Retina (tissue), 1 donor: ENCODE results near the gene UBXN10.

Experiments used
- DNase-seq: peaks from one replicate; pipeline ENCODE4 v3.0.0-alpha.2; 2016

UBXN10 gene

DNA sequence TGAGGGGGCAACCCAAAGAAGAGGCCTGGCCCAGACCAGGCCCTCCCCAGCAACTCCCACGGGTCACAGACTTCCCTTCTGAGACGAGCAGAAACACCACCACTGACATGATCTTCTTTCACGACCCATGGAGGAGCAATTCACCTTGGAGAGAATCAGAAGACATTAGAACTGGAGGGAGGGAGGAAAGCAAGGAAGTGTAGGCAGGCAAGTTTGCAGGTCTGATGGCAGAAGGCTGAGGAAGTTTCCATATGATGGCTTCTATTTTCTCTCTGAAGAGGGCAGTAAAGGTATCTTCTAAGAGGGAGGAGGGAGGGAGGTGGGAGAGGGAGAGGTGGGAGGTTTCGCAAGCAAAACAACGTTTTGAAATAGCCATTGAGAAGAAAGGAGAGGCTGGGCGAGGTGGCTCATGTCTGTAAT is 1.4 kb upstream of the UBXN10 start:
- no peak for DNase-seq

GRCh38 chr1:20184997-20185833 is 681 bp upstream of the UBXN10 start:
- no peak for DNase-seq

- no peak for DNase-seq
Measured at GRCh38 chr1:20187103-20187812, 1.4 kb downstream of the UBXN10 start.

DNA sequence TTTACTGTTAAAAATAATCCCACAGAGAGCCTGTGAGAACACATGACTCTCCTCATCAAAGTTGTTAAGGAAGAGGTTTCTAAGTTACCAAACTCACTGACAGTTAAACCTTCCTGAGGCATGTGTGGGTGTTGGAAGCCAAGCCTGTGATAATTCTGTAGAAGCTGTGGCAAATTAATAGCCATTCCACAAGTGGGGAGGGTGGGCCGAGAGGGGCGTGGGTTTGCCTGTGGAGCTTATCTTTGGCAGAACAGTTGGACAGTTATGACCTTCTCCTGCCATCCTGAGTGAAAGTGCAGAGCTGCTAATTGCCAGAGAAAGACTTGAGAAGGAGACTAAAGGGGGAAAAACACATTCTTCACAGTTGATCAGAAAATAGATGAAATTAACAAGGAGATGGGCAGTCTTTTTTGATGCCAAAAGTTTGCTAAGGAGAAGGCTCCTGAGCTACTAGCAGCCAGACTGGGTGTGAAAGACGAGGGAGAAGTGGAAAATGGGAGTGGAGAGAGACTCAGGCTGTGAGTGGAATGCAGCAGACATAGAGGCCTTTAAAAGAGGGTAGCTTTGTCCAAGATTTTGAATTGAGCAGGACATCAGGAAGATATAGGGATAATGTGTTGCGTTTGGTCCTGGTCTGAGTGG is 2.0 kb downstream of the UBXN10 start:
- no peak for DNase-seq

DNA sequence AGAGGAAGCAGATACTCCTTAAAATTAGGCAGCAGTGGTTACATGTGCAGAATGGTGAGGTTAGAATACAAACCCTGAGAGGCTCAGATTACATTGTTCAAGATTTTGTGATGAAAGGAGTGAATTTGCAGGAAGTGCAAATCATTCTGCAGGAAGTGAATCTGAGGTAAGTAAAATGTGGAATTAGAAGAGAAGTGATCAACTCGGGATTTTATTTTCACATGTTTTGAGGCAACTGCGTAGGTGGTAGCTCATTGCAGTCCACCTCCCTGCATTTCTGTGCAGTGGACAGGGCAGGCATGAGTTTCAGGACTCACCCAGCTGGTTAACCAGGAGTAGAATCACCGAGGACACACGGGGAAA is 2.5 kb downstream of the UBXN10 start:
- DNase-seq, result no peak

DNA sequence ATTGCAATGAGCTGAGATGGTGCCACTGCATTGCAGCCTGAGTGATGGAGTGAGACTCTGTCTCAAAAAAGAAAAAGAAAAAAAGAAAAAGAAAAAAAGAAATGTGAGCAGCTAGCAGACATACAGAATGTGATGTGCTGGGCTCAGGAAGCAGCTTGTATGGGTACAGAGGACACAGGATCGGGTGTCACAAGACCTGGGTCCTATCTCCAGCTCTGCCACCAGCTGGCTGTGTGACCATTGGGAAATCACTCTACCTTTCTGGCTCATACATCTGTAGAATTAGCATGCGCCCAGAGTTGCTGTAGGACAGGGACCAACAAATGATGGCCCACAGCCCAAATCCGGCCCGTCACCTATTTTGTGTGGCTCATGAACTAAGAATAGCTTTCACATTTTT is 3.8 kb downstream of the UBXN10 start:
- DNase-seq, result no peak

- no peak for DNase-seq
Measured at GRCh38 chr1:20190256-20191160, 4.6 kb downstream of the UBXN10 start.

- DNase-seq, result no peak
Measured at GRCh38 chr1:20191266-20191825, 5.5 kb downstream of the UBXN10 start.

GRCh38 chr1:20192364-20192763 is 6.5 kb downstream of the UBXN10 start:
- DNase-seq, result no peak

GRCh38 chr1:20192871-20193411 is 7.0 kb downstream of the UBXN10 start:
- DNase-seq, result no peak

DNA sequence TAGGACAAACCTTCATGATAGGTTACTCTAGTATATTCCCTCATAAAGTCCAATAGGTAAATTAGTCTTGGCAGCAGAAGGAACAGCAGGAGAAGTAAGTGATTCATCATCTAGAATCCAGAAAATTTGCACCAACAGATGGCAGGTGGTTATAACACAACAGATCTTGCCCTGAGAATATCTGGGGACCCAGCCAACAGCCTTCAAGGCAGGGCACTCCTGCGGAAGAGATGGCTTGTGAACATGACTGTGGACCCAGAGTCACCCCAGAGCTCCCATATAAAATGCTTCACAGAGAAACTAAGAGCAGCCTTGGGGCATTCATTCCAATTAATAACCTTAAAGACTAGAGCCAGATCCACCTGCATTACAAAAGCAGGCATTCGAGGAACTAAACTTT is 8.3 kb downstream of the UBXN10 start:
- no peak for DNase-seq

DNA sequence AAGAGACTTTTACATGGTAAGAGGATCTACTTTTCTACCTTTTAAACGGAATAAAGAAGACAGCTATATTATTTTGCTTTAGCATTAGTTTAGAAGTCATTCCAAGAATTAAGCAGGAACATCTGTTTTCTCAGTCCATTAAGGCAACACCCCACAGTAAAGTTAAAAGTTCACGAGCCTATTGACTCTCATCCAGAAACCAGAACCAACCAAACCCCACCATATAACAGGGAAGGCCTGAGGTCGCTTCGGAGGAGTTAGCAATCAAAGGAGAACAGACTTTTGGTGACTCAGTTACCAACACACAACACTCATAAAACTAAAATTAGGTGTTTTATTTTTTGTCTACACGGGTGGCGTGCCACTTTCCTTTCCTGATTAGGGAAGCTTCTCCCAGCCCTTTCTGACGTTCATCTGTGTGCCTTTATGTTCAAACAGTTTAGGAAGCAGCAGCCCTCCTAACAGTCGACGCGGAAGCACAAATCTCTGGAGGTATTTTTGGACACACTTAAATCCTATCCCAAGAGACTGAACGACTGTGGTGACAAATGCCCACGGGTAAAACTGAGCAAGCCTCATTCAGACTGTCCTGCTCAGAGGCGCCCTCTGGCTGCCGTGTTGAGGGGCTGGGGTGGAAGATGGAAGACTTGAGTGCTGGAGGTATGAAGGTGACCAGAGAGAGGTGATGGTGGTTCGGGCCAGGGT is 9.0 kb downstream of the UBXN10 start:
- no peak for DNase-seq

DNA sequence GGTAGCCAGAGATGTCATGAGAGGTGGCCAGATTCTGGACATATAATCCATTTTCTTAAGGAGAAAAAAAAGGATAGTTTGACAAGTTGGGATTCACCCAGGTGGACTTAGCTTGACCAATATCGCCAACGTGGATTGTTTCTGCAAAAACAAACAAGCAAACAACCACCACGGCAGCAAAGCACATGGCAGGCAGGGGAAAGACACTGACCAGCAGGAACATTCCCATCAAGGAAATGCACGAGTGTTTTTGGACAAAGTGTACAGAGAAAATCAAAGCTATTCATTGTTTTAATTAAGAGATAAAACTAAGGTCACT is 9.5 kb downstream of the UBXN10 start:
- DNase-seq, result no peak

DNA sequence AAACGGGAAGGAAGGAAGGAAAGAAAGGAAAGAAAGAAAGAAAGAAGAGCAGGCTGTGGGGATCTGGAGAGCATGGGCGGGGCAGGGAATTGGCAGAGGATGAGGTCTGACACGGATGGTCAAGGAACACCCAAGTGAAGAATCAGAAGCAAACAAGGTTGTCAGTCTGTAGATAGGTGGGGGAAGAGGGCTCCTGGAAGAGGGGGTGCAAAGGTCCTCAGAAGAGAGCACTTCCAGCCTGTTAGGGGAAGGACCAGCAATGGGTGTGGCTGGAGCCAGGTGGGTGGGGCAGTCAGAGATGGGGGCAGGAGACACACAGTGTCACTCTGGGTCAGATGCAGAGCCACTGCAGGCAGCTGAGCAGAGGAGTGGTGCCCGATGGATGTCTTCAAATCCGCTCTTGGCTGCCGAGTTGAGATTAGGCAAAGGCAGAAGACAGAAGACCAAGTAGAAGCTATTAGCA is 11.5 kb downstream of the UBXN10 start:
- no peak for DNase-seq

- DNase-seq, result no peak
Measured at GRCh38 chr1:20198296-20198695, 12.4 kb downstream of the UBXN10 start.

DNA sequence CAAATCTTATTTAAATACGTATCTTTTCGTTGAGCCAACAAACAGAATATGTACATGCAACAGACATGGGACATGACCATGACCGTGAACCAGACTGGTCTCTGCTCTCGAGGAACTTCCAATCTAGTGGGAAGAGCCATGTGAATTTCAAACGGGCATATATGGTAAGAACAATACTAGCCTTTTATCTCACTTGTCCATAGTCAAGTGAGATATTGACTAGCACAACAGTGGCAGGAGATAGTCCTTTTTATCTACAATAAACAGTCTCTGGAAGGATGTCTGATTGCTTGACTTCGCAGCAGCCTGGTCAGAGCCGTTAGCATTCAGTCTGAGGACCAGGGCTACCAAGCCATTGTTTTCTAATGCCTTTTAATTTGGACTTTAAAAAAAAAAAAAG is 13.0 kb downstream of the UBXN10 start:
- DNase-seq, result no peak

DNA sequence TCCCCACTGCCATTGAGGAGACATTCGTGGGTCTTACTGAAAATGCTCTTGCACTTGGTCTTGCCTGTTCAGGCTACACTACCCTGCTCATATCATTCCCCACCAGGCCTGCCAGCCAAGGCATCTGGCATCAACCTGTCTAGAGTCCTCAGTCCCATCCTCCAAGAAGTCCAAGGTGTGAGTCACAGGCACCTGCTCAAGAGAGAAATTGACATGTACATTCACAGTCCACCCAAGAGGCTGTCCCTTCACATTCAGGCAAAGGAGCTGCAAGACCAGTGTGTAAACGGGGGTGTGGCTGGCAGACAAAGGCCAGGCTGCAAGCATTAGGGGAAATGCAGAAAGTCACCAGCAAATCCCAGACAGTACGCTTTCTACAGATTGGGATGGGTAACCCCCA is 13.5 kb downstream of the UBXN10 start:
- DNase-seq, result no peak

DNA sequence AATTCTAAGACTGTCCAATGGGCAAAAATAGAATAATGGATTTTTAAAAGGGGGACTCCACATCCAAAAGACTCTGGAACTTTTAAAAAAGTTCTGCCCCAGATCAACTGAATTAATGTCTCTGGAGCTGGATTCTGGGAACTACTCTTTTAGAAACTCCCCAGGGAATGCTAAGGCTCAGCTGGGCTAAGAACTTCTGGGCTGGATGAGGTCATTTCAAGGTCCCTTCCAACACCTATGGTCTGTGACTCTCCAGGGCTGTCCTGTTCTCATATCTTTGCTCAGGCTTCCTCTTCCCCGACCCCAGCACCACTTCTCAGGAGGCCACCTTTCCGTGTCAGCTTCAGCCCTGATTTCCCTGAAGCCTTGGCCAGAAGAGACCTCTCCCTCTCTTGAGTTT is 13.9 kb downstream of the UBXN10 start:
- no peak for DNase-seq

- DNase-seq, result no peak
Measured at GRCh38 chr1:20200966-20201365, 15.1 kb downstream of the UBXN10 start.

GRCh38 chr1:20202166-20202565 is 16.3 kb downstream of the UBXN10 start:
- no peak for DNase-seq

GRCh38 chr1:20207546-20207945 is 21.6 kb downstream of the UBXN10 start:
- DNase-seq, result no peak

DNA sequence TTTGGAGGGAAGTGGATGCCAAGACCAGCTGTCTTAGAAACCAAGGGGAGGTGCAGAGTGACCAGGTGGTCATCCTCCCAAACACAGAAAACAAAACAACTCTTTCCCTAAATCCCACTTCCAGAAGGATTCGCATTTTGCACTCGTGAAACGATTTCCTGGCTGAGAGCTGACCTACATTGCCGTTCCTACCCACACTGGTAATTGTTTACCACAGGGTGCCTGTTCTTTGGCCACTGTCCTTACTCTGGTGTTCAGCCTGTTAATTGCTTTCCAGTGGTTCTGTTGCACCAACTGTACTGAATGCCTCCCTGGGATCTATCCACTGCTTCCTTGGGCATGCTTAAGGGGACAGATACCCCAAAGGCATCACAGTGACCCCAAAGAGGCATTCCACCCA is 23.6 kb downstream of the UBXN10 start:
- DNase-seq, result no peak
